HEK293 (cell line): Measurements from ENCODE around the gene RPS27.

Source experiments
- EGR2 ChIP-seq: fragments of 450-650 bp; formaldehyde crosslinking; IDR thresholded peaks from 2 replicates; pipeline ENCODE4 v1.5.1; 2016; ENCODE audit warnings: low read depth, missing biosample characterization, missing genetic modification characterization
- GLI4 ChIP-seq: fragments of 450-650 bp; formaldehyde crosslinking; IDR thresholded peaks from 2 replicates; pipeline ENCODE4 v1.5.1; 2016; ENCODE audit warnings: missing biosample characterization, missing genetic modification characterization
- GLIS1 ChIP-seq: fragments of 450-650 bp; formaldehyde crosslinking; IDR thresholded peaks from 2 replicates; pipeline ENCODE4 v1.5.1; 2016; ENCODE audit warnings: missing biosample characterization, missing genetic modification characterization
- GLIS2 ChIP-seq: fragments of 450-650 bp; formaldehyde crosslinking; IDR thresholded peaks from 2 replicates; pipeline ENCODE4 v1.5.1; 2016; ENCODE audit warnings: missing biosample characterization, missing genetic modification characterization
- HOXC10 ChIP-seq: sonication (generic); formaldehyde crosslinking; IDR thresholded peaks from 2 replicates; pipeline ENCODE4 v1.8.1; 2023; ENCODE audit warnings: mild to moderate bottlenecking, missing genetic modification reagents
- HOXD13 ChIP-seq: sonication (generic); formaldehyde crosslinking; IDR thresholded peaks from 2 replicates; pipeline ENCODE4 v1.8.0; 2022; ENCODE audit warnings: missing genetic modification reagents, borderline replicate concordance
- MYNN ChIP-seq: fragments of 450-650 bp; formaldehyde crosslinking; IDR thresholded peaks from 2 replicates; pipeline ENCODE4 v1.5.1; 2016; ENCODE audit warnings: missing biosample characterization, missing genetic modification characterization, borderline replicate concordance
- OVOL3 ChIP-seq: fragments of 450-650 bp; formaldehyde crosslinking; IDR thresholded peaks from 2 replicates; pipeline ENCODE4 v1.5.1; 2016; ENCODE audit warnings: missing biosample characterization, missing genetic modification characterization
- SP2 ChIP-seq: fragments of 450-650 bp; formaldehyde crosslinking; IDR thresholded peaks from 2 replicates; pipeline ENCODE4 v1.5.1; 2016; ENCODE audit warnings: missing biosample characterization, missing genetic modification characterization
- TRIM28 ChIP-seq: IDR thresholded peaks from 2 replicates; pipeline ENCODE4 v1.6.1; 2011; ENCODE audit warnings: low read length, control low read depth, borderline replicate concordance
- YY1 ChIP-seq: fragments of 450-650 bp; formaldehyde crosslinking; IDR thresholded peaks from 2 replicates; pipeline ENCODE4 v1.5.1; 2018; ENCODE audit warnings: missing biosample characterization, missing genetic modification characterization
- ZBTB7A ChIP-seq: fragments of 450-650 bp; formaldehyde crosslinking; IDR thresholded peaks from 2 replicates; pipeline ENCODE4 v1.5.1; 2016; ENCODE audit warnings: low read depth, missing biosample characterization, missing genetic modification characterization
- ZFP3 ChIP-seq: fragments of 450-650 bp; formaldehyde crosslinking; IDR thresholded peaks from 2 replicates; pipeline ENCODE4 v1.5.1; 2016; ENCODE audit warnings: low read depth, missing biosample characterization, missing genetic modification characterization
- ZFP69B ChIP-seq: fragments of 450-650 bp; formaldehyde crosslinking; IDR thresholded peaks from 2 replicates; pipeline ENCODE4 v1.5.1; 2016; ENCODE audit warnings: missing biosample characterization, missing genetic modification characterization
- ZNF114 ChIP-seq: fragments of 450-650 bp; formaldehyde crosslinking; IDR thresholded peaks from 2 replicates; pipeline ENCODE4 v1.5.0; 2017; ENCODE audit warnings: missing biosample characterization, missing genetic modification characterization
- ZNF133 ChIP-seq: fragments of 450-650 bp; formaldehyde crosslinking; IDR thresholded peaks from 2 replicates; pipeline ENCODE4 v1.5.1; 2016; ENCODE audit warnings: missing biosample characterization, missing genetic modification characterization
- ZNF211 ChIP-seq: fragments of 450-650 bp; formaldehyde crosslinking; IDR thresholded peaks from 2 replicates; pipeline ENCODE4 v1.5.1; 2016; ENCODE audit warnings: low read depth, missing biosample characterization, missing genetic modification characterization
- ZNF302 ChIP-seq: fragments of 450-650 bp; formaldehyde crosslinking; IDR thresholded peaks from 2 replicates; pipeline ENCODE4 v1.5.1; 2016; ENCODE audit warnings: missing biosample characterization, missing genetic modification characterization, low read depth
- ZNF473 ChIP-seq: fragments of 450-650 bp; formaldehyde crosslinking; IDR thresholded peaks from 2 replicates; pipeline ENCODE4 v1.5.1; 2017; ENCODE audit warnings: missing biosample characterization, missing genetic modification characterization
- ZNF544 ChIP-seq: fragments of 450-650 bp; formaldehyde crosslinking; IDR thresholded peaks from 2 replicates; pipeline ENCODE4 v1.5.0; 2017; ENCODE audit warnings: missing biosample characterization, missing genetic modification characterization
- ZNF548 ChIP-seq: fragments of 450-650 bp; formaldehyde crosslinking; IDR thresholded peaks from 2 replicates; pipeline ENCODE4 v1.5.1; 2016; ENCODE audit warnings: missing biosample characterization, missing genetic modification characterization
- ZNF558 ChIP-seq: fragments of 450-650 bp; formaldehyde crosslinking; IDR thresholded peaks from 2 replicates; pipeline ENCODE4 v1.5.1; 2016; ENCODE audit warnings: missing biosample characterization, missing genetic modification characterization
- ZNF571 ChIP-seq: fragments of 450-650 bp; formaldehyde crosslinking; IDR thresholded peaks from 2 replicates; pipeline ENCODE4 v1.5.0; 2017; ENCODE audit warnings: missing biosample characterization, missing genetic modification characterization
- ZNF596 ChIP-seq: fragments of 450-650 bp; IDR thresholded peaks from 2 replicates; pipeline ENCODE4 v1.5.0; 2018; ENCODE audit warnings: missing biosample characterization, mild to moderate bottlenecking, missing genetic modification characterization, moderate library complexity
- ZNF600 ChIP-seq: fragments of 450-650 bp; formaldehyde crosslinking; IDR thresholded peaks from 2 replicates; pipeline ENCODE4 v1.5.1; 2016; ENCODE audit warnings: missing biosample characterization, missing genetic modification characterization
- ZNF610 ChIP-seq: fragments of 450-650 bp; formaldehyde crosslinking; IDR thresholded peaks from 2 replicates; pipeline ENCODE4 v1.5.1; 2016; ENCODE audit warnings: missing biosample characterization, missing genetic modification characterization, borderline replicate concordance
- ZNF624 ChIP-seq: fragments of 450-650 bp; formaldehyde crosslinking; IDR thresholded peaks from 2 replicates; pipeline ENCODE4 v1.5.1; 2017; ENCODE audit warnings: missing biosample characterization, missing genetic modification characterization
- ZNF626 ChIP-seq: fragments of 450-650 bp; sonication (Bioruptor Pico); formaldehyde crosslinking; IDR thresholded peaks from 2 replicates; pipeline ENCODE4 v1.5.1; 2018; ENCODE audit warnings: missing biosample characterization, missing genetic modification characterization, inconsistent platforms
- ZNF670 ChIP-seq: fragments of 450-650 bp; formaldehyde crosslinking; IDR thresholded peaks from 2 replicates; pipeline ENCODE4 v1.5.1; 2016; ENCODE audit warnings: missing biosample characterization, missing genetic modification characterization, low read depth
- ZNF701 ChIP-seq: fragments of 450-650 bp; formaldehyde crosslinking; IDR thresholded peaks from 2 replicates; pipeline ENCODE4 v1.5.1; 2016; ENCODE audit warnings: missing biosample characterization, missing genetic modification characterization
- ZNF76 ChIP-seq: fragments of 450-650 bp; formaldehyde crosslinking; IDR thresholded peaks from 2 replicates; pipeline ENCODE4; 2016; ENCODE audit warnings: low read depth, missing biosample characterization, missing genetic modification characterization, borderline replicate concordance
- ZXDB ChIP-seq: fragments of 450-650 bp; formaldehyde crosslinking; IDR thresholded peaks from 2 replicates; pipeline ENCODE4 v1.5.1; 2016; ENCODE audit warnings: missing biosample characterization, missing genetic modification characterization
- TF ChIP-seq, protein P1 (sequence below): fragments of 450-650 bp; formaldehyde crosslinking; IDR thresholded peaks from 2 replicates; pipeline ENCODE4 v1.5.1; 2017; ENCODE audit warnings: missing biosample characterization, missing genetic modification characterization
- TF ChIP-seq, protein P2 (sequence below): fragments of 450-650 bp; formaldehyde crosslinking; IDR thresholded peaks from 2 replicates; pipeline ENCODE4 v1.5.1; 2016; ENCODE audit warnings: missing biosample characterization, missing genetic modification characterization
- TF ChIP-seq, protein P3 (sequence below): fragments of 450-650 bp; formaldehyde crosslinking; IDR thresholded peaks from 2 replicates; pipeline ENCODE4 v1.5.1; 2017; ENCODE audit warnings: missing biosample characterization, missing genetic modification characterization
- TF ChIP-seq, protein P4 (sequence below): fragments of 450-650 bp; formaldehyde crosslinking; IDR thresholded peaks from 2 replicates; pipeline ENCODE4 v1.5.1; 2016; ENCODE audit warnings: missing biosample characterization, missing genetic modification characterization

The RPS27 gene

DNA sequence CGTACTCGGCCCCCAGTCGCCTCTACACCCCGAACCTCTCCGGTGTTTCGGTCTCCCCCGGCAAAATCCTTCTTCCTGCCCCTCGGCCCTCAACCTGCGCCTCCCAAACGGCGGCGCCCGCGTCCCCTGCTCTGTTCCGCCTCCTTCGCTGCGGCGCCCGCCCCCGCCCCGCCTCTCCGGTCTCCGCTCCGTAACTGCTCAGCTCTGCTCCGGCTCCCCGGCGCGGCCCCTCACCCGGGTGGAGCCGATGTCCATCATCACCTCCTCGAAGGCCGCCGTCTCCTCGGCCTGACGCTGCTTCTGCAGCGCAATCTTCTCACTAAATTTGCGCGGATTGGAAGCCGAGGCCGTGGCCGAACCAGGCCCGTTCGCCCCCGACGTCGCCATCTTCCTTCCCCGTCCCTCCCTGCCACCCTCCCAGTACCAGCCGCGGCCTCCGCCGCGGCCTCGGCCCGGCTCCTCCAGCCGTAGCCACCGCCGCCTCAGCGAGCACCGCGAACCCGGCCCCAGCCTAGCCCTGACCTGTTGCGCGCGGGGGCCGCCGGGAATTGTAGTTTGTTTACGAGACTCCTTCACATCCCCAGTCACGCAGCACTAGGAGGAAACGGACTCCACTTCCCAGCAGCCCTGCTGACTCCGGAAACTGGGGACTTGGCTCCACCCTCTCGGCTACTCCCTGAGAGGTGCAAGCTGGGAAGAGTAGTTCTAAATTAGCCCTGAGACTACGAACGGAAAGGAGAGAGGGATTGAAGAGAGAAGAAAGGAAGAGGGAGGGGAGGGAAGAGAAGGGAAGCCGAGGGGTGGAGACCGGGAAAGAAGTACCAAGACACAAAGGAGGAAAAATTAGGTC, 32.2 kb upstream of the RPS27 start, which contains the start of gene CRTC2 (continued):
- no peak for TF ChIP-seq GLIS1 (tag by site-specific recombination)
- no peak for TF ChIP-seq ZNF114 (tag by site-specific recombination)
- TF ChIP-seq MYNN (tag by site-specific recombination): no peak
- no peak for TF ChIP-seq ZNF544 (tag by site-specific recombination)
- no peak for TF ChIP-seq ZNF302 (tag by site-specific recombination)
- TF ChIP-seq ZBTB7A (tag by site-specific recombination): 0 out of 2 replicates have a peak, but pooled peaks have one; percentile 41
- TF ChIP-seq, protein P1, sequence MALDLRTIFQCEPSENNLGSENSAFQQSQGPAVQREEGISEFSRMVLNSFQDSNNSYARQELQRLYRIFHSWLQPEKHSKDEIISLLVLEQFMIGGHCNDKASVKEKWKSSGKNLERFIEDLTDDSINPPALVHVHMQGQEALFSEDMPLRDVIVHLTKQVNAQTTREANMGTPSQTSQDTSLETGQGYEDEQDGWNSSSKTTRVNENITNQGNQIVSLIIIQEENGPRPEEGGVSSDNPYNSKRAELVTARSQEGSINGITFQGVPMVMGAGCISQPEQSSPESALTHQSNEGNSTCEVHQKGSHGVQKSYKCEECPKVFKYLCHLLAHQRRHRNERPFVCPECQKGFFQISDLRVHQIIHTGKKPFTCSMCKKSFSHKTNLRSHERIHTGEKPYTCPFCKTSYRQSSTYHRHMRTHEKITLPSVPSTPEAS: peak; percentile 55; the same call in 1 of the 2 replicates
- TF ChIP-seq TRIM28: 0 out of 2 replicates have a peak, but pooled peaks have one; percentile 29
- TF ChIP-seq, protein P2, sequence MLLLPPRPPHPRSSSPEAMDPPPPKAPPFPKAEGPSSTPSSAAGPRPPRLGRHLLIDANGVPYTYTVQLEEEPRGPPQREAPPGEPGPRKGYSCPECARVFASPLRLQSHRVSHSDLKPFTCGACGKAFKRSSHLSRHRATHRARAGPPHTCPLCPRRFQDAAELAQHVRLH (tag by site-specific recombination): peak; percentile 48; the same call in 1 of the 2 replicates
- TF ChIP-seq ZNF558 (tag by site-specific recombination): no peak
- TF ChIP-seq ZNF600 (tag by site-specific recombination): peak; percentile 99
- TF ChIP-seq ZNF76 (tag by site-specific recombination): peak; percentile 100
- TF ChIP-seq HOXC10 (CRISPR knock-in tag): no peak
- no peak for TF ChIP-seq ZNF571 (tag by site-specific recombination)
- peak; percentile 92 for TF ChIP-seq EGR2
- TF ChIP-seq YY1: peak; percentile 94
- peak; percentile 70; the same call in 1 of the 2 replicates for TF ChIP-seq ZFP69B (tag by site-specific recombination)
- TF ChIP-seq ZNF548: no peak
- TF ChIP-seq ZNF596: no peak
- TF ChIP-seq, protein P3, sequence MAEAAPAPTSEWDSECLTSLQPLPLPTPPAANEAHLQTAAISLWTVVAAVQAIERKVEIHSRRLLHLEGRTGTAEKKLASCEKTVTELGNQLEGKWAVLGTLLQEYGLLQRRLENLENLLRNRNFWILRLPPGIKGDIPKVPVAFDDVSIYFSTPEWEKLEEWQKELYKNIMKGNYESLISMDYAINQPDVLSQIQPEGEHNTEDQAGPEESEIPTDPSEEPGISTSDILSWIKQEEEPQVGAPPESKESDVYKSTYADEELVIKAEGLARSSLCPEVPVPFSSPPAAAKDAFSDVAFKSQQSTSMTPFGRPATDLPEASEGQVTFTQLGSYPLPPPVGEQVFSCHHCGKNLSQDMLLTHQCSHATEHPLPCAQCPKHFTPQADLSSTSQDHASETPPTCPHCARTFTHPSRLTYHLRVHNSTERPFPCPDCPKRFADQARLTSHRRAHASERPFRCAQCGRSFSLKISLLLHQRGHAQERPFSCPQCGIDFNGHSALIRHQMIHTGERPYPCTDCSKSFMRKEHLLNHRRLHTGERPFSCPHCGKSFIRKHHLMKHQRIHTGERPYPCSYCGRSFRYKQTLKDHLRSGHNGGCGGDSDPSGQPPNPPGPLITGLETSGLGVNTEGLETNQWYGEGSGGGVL (tag by site-specific recombination): peak; percentile 46; the same call in 1 of the 2 replicates
- TF ChIP-seq ZXDB (tag by site-specific recombination): peak; percentile 89
- TF ChIP-seq OVOL3 (tag by site-specific recombination): no peak
- TF ChIP-seq GLIS2: peak; percentile 87
- TF ChIP-seq ZNF626 (tag by site-specific recombination): no peak
- TF ChIP-seq ZNF670 (tag by site-specific recombination): no peak
- no peak for TF ChIP-seq ZNF701 (tag by site-specific recombination)
- TF ChIP-seq, protein P4, sequence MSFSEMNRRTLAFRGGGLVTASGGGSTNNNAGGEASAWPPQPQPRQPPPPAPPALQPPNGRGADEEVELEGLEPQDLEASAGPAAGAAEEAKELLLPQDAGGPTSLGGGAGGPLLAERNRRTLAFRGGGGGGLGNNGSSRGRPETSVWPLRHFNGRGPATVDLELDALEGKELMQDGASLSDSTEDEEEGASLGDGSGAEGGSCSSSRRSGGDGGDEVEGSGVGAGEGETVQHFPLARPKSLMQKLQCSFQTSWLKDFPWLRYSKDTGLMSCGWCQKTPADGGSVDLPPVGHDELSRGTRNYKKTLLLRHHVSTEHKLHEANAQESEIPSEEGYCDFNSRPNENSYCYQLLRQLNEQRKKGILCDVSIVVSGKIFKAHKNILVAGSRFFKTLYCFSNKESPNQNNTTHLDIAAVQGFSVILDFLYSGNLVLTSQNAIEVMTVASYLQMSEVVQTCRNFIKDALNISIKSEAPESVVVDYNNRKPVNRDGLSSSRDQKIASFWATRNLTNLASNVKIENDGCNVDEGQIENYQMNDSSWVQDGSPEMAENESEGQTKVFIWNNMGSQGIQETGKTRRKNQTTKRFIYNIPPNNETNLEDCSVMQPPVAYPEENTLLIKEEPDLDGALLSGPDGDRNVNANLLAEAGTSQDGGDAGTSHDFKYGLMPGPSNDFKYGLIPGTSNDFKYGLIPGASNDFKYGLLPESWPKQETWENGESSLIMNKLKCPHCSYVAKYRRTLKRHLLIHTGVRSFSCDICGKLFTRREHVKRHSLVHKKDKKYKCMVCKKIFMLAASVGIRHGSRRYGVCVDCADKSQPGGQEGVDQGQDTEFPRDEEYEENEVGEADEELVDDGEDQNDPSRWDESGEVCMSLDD (tag by site-specific recombination): peak; percentile 74
- peak; percentile 89 for TF ChIP-seq ZNF610 (tag by site-specific recombination)
- TF ChIP-seq ZNF133 (tag by site-specific recombination): no peak
- no peak for TF ChIP-seq HOXD13 (CRISPR knock-in tag)
- TF ChIP-seq ZNF624 (tag by site-specific recombination): peak; percentile 38; the same call in 1 of the 2 replicates
- TF ChIP-seq GLI4: peak; percentile 39; the same call in 1 of the 2 replicates
- TF ChIP-seq ZFP3: no peak
- TF ChIP-seq ZNF211 (tag by site-specific recombination): no peak
- peak; percentile 89 for TF ChIP-seq SP2
- no peak for TF ChIP-seq ZNF473
